Measurements from ENCODE around the gene ZNF439.

DNA sequence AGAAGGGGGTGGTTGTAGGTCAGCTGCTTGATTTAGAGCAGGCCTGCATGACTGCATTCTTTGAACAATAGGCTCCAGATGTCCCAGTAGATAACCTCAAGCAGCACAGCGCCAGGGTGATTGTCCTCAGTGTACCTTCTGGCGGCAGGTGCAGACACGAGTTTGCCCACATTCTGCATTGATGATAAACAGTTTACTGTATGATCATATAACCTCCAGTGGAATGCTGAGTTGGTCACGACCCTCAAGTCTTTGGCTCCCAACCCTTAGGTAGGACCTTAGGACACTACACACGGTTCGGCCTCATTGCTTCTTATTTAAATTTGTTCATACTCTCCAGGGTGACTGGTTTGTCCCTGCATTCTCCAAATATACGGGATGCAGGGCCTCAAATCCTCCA lies 12.2 kb downstream of the ZNF439 start:
- TF ChIP-seq, protein P1, sequence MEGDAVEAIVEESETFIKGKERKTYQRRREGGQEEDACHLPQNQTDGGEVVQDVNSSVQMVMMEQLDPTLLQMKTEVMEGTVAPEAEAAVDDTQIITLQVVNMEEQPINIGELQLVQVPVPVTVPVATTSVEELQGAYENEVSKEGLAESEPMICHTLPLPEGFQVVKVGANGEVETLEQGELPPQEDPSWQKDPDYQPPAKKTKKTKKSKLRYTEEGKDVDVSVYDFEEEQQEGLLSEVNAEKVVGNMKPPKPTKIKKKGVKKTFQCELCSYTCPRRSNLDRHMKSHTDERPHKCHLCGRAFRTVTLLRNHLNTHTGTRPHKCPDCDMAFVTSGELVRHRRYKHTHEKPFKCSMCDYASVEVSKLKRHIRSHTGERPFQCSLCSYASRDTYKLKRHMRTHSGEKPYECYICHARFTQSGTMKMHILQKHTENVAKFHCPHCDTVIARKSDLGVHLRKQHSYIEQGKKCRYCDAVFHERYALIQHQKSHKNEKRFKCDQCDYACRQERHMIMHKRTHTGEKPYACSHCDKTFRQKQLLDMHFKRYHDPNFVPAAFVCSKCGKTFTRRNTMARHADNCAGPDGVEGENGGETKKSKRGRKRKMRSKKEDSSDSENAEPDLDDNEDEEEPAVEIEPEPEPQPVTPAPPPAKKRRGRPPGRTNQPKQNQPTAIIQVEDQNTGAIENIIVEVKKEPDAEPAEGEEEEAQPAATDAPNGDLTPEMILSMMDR (conservative IDR thresholded peaks at IDR 0.05; ENCODE audit: low read length): no peak
- TF ChIP-seq EZH2phosphoT487 (IDR thresholded peaks at IDR 0.05; ENCODE audit: borderline replicate concordance): no peak

All from Loucy (cell line).